Measurements from ENCODE around the gene VGLL4.

GRCh38 chr3:11689749-11690148, 46.0 kb upstream of the VGLL4 start:
- TF ChIP-seq POLR2A (IDR thresholded peaks at IDR 0.05) (no peak), CTCF (IDR thresholded peaks at IDR 0.05) (no peak), POLR2AphosphoS5 (IDR thresholded peaks at IDR 0.05) (no peak), EP300 (IDR thresholded peaks at IDR 0.05) (no peak)
